Natural killer cell (primary cell): ENCODE measurements around the gene MXD1. TPM values are rescaled to one million over a fixed set of nuclear protein-coding genes. Genes with fewer than 3 reads are reported as not detected.
A peak's percentile ranks its signal among the peaks of the same experiment; 100 is the strongest.

ENCODE experiments used
- ATAC-seq, 3 donors: fragments of 150-1000 bp in 2 of 3; fragments of 200-7000 bp in 1 of 3; cut with Tn5 transposase; 1 replicate in 1 of 3; 2 replicates in 2 of 3; pipeline ENCODE4 v1.10.0; 2021; ENCODE audit warnings: mild to moderate bottlenecking in 2 of 3, moderate library complexity in 2 of 3
- DNase-seq, 2 donors: peaks; one replicate each; pipeline versions ENCODE4 v3.0.0 to v3.0.0-alpha.2; 2013 to 2021; ENCODE audit warnings: mixed read lengths in 1 of 2
- H3K27ac ChIP-seq: one replicate; pipeline ENCODE4 v1.5.1; 2013; ENCODE audit warnings: mild to moderate bottlenecking, low read length
- H3K27me3 ChIP-seq: one replicate; pipeline ENCODE4 v1.6.1; 2013; ENCODE audit warnings: low read length; ENCODE audit not compliant: control insufficient read depth, insufficient read depth
- H3K36me3 ChIP-seq: one replicate; pipeline ENCODE4 v1.6.1; 2013; ENCODE audit warnings: low read length; ENCODE audit not compliant: control insufficient read depth, insufficient read depth
- H3K4me1 ChIP-seq: one replicate; pipeline ENCODE4 v1.6.1; 2013; ENCODE audit warnings: low read length; ENCODE audit not compliant: control insufficient read depth, insufficient read depth
- H3K4me3 ChIP-seq: one replicate; pipeline ENCODE4 v1.5.1; 2013; ENCODE audit warnings: low read length
- H3K9me3 ChIP-seq: one replicate; pipeline ENCODE4 v1.6.1; 2013; ENCODE audit warnings: low read length; ENCODE audit not compliant: control insufficient read depth, insufficient read depth
- H3K27ac Mint-ChIP-seq, 2 donors: one replicate each; pipeline ENCODE4 v1.8.0; 2022; ENCODE audit warnings: mild to moderate bottlenecking in 2 of 2, mixed read lengths in 2 of 2, moderate library complexity in 1 of 2
- H3K27me3 Mint-ChIP-seq, 2 donors: one replicate each; pipeline ENCODE4 v1.8.0; 2022; ENCODE audit warnings: low read depth in 2 of 2, mixed read lengths in 2 of 2
- H3K36me3 Mint-ChIP-seq: one replicate; pipeline ENCODE4 v1.8.0; 2022; ENCODE audit warnings: mixed read lengths
- H3K4me1 Mint-ChIP-seq, 2 donors: one replicate each; pipeline ENCODE4 v1.8.0; 2022; ENCODE audit warnings: mixed read lengths in 2 of 2
- H3K4me3 Mint-ChIP-seq: one replicate; pipeline ENCODE4 v1.8.0; 2022; ENCODE audit warnings: mild to moderate bottlenecking, moderate library complexity, mixed read lengths
- H3K9me3 Mint-ChIP-seq, 2 donors: one replicate each; pipeline ENCODE4 v1.8.0; 2022; ENCODE audit warnings: mixed read lengths in 2 of 2
- WGBS: methylation state at CpG from one replicate; pipeline ENCODE4 v1.1.7; 2013; ENCODE audit warnings: missing lambda C conversion rate; ENCODE audit not compliant: insufficient coverage; 5-methylcytosine and 5-hydroxymethylcytosine counted together
- intact Hi-C: fragments of 100-400 bp; cut with micrococcal nuclease; formaldehyde crosslinking; loops from one replicate; pipeline ENCODE4 v1.14.2; 2022
- total RNA-seq, 4 donors: library from RNA; stranded (reverse); fragments of 120-200 nt in 1 of 4; gene quantifications; one replicate each; pipeline versions ENCODE4 v1.2.3 to v1.2.4, GENCODE V29; 2013 to 2022
- TF ChIP-seq, protein P1 (sequence below): fragments of 200-600 bp; IDR thresholded peaks from one replicate; pipeline ENCODE4 v1.8.0; 2022; ENCODE audit warnings: antibody characterized with exemption

The MXD1 gene
- total RNA-seq, 3 donors from 2014 or later (not counting 1 experiment from before 2014, with no cell fraction given) = 63.0 to 165 (median 112) TPM

DNA sequence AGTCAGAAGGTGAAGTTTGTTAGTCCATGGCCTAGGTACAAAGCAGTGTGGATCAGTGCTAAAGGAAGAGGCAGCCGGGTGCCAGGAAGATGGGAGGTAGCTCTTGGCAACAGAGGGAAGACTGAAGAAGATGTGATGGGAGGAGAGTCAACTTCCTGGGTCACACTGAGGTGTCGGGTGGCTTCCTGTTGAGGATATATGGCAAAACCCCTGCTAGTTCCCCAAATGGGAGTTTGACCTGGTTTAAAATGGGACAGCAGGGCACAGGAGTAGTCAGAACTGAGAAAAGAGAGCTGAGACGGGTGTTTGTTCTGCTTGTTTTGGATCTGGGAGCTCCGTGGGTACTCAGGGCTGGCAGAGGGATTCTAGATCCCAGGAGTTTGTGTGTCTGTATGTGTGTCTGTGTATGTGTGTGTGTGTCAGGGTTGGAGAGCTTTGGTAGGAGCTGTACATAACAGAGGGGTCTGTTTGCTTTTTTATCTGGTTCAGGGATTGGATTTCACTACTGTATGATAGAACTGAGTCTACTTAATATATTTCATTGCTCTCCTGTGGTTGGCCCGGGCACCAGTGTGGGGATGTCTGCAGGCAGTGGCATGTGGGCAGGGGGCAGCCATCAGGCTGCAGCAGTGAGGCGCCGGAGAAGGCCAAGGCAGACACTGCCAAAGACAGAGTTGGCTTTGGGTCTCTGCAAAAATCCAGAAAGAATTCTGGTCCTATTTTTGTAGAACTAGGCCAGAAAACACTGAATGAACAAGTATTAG is 17.1 kb downstream of the MXD1 start:
- H3K27ac Mint-ChIP-seq = peak overlapping the region; percentile 65 to 78
- Histone ChIP-seq H3K27me3 (no peaks in the 10 kb centered on the region), H3K4me3 (no peak overlapping the region), H3K4me1 (peaks cover 11% of the 10 kb centered on the region), H3K27ac (no peak overlapping the region), H3K36me3 (peaks cover 30% of the 10 kb centered on the region), H3K9me3 (no peaks in the 10 kb centered on the region)
- H3K4me3 Mint-ChIP-seq = peak overlapping the region; percentile 29
- TF ChIP-seq, protein P1, sequence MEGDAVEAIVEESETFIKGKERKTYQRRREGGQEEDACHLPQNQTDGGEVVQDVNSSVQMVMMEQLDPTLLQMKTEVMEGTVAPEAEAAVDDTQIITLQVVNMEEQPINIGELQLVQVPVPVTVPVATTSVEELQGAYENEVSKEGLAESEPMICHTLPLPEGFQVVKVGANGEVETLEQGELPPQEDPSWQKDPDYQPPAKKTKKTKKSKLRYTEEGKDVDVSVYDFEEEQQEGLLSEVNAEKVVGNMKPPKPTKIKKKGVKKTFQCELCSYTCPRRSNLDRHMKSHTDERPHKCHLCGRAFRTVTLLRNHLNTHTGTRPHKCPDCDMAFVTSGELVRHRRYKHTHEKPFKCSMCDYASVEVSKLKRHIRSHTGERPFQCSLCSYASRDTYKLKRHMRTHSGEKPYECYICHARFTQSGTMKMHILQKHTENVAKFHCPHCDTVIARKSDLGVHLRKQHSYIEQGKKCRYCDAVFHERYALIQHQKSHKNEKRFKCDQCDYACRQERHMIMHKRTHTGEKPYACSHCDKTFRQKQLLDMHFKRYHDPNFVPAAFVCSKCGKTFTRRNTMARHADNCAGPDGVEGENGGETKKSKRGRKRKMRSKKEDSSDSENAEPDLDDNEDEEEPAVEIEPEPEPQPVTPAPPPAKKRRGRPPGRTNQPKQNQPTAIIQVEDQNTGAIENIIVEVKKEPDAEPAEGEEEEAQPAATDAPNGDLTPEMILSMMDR = no peak
- no peaks in the 10 kb centered on the region for H3K9me3 Mint-ChIP-seq
- intact Hi-C loops = no loop called here
- peaks cover 47 to 59% of the 10 kb centered on the region in 2 donors for H3K4me1 Mint-ChIP-seq
- 78% methylated on average over 7 of the region's 7 CpGs for WGBS
- no peak for DNase-seq
- peaks cover 14% of the 10 kb centered on the region for H3K36me3 Mint-ChIP-seq
- no peaks in the 10 kb centered on the region for H3K27me3 Mint-ChIP-seq
- peak in 1 of 3 donors; percentile 24 for ATAC-seq

DNA sequence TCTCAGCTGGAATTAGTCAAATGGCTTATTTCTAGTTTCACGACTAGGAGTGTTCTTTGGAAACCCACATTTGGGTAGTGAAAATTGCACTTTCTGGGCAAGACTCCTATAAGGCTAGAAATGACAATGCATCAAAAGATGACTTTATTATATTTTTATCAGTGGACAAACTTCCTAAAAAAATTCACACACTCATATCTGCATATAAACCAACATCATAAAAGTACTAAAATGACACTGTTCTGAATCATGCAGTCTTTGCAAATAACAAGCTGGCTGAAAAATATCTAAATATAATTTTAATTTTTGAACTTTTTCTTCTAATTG is 17.6 kb downstream of the MXD1 start:
- ATAC-seq (no peak), DNase-seq (no peak)
- Mint-ChIP-seq H3K4me3 (no peak overlapping the region), H3K9me3 (no peaks in the 10 kb centered on the region), H3K4me1 (peaks cover 47 to 56% of the 10 kb centered on the region in 2 donors), H3K36me3 (peaks cover 14% of the 10 kb centered on the region), H3K27me3 (no peaks in the 10 kb centered on the region), H3K27ac (peak overlapping the region; percentile 65 to 78)
- Histone ChIP-seq H3K4me1 (peaks cover 11% of the 10 kb centered on the region), H3K9me3 (no peaks in the 10 kb centered on the region), H3K27ac (no peak overlapping the region), H3K4me3 (no peak overlapping the region), H3K36me3 (peaks cover 31% of the 10 kb centered on the region), H3K27me3 (no peaks in the 10 kb centered on the region)
- 85% methylated on average over 1 of the region's 1 CpG for WGBS
- intact Hi-C loops = no loop called here
- TF ChIP-seq, protein P1 = no peak

DNA sequence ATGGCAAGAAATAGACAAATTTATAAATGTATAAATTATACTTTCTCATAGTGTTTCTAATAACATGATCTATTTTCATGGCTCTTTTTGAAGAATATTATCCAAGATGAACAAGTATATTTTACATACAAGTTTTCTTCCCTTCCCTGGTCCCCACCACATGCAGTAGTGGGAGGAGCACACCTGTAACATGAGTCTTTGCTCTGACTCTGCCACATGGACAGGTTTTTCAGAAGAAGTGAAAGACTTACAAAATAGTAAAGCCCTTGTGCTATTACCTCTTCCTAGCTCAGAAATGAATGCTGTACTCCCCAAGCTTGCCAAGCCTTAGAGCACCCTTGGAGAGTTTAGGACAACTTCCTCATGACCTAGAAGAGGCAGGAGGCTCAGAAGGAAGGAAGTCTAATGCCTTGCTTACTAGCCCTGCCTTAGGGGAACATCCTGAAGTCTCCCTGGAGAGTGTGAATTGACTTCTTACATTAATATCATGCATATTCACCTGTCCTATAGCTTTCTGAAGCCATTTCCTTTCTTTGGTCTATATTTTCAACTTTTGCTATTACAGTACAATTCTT is 18.4 kb downstream of the MXD1 start:
- Mint-ChIP-seq H3K4me3 (no peak overlapping the region), H3K27me3 (no peaks in the 10 kb centered on the region), H3K27ac (peak overlapping the region in 1 of 2 donors; percentile 33), H3K4me1 (peaks cover 41 to 56% of the 10 kb centered on the region in 2 donors), H3K36me3 (peaks cover 22% of the 10 kb centered on the region), H3K9me3 (no peaks in the 10 kb centered on the region)
- peaks cover 11% of the 10 kb centered on the region for H3K4me1 ChIP-seq
- TF ChIP-seq, protein P1 = no peak
- no peak for ATAC-seq
- intact Hi-C loops = no loop called here
- H3K36me3 ChIP-seq = peaks cover 37% of the 10 kb centered on the region
- DNase-seq = no peak
- no peaks in the 10 kb centered on the region for H3K9me3 ChIP-seq
- H3K4me3 ChIP-seq = no peak overlapping the region
- no peak overlapping the region for H3K27ac ChIP-seq
- no peaks in the 10 kb centered on the region for H3K27me3 ChIP-seq
